Measurements from ENCODE around the gene PLEKHA8.

DNA sequence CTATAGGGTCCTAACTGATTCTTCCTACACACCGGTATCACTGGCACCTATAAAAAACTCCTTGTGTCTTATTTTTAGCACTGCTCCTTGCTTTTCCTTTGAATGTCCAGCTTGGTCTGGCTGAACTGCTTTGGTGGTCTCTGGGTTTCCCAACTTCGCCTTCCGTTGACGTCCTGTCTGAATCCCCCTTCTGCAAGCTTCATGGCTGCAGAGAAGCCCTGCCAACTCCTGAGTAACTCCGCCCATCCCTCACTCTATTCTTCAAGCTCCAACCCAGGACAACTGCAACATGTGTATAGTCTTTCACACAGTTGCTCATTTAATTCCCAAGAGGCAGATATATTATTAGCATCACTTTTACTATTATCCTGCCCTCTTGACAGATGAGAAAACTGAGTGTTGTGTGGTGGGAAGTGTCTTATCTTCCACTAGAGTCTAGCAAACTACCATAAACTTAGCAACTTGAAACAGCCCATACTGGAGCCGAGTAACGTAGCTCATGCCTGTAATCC is 147.5 kb downstream of the PLEKHA8 start:
- no peak for TF ChIP-seq CTCF (IDR thresholded peaks at IDR 0.05 in 4 of 5, conservative IDR thresholded peaks at IDR 0.05 in 1 of 5)
- TF ChIP-seq POLR2A (IDR thresholded peaks at IDR 0.05) = no peak
